Measurements from ENCODE around the gene GMDS.

GMDS gene

GRCh38 chr6:2193931-2194330 is 51.5 kb downstream of the GMDS start:
- TF ChIP-seq, protein P1, sequence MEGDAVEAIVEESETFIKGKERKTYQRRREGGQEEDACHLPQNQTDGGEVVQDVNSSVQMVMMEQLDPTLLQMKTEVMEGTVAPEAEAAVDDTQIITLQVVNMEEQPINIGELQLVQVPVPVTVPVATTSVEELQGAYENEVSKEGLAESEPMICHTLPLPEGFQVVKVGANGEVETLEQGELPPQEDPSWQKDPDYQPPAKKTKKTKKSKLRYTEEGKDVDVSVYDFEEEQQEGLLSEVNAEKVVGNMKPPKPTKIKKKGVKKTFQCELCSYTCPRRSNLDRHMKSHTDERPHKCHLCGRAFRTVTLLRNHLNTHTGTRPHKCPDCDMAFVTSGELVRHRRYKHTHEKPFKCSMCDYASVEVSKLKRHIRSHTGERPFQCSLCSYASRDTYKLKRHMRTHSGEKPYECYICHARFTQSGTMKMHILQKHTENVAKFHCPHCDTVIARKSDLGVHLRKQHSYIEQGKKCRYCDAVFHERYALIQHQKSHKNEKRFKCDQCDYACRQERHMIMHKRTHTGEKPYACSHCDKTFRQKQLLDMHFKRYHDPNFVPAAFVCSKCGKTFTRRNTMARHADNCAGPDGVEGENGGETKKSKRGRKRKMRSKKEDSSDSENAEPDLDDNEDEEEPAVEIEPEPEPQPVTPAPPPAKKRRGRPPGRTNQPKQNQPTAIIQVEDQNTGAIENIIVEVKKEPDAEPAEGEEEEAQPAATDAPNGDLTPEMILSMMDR (IDR thresholded peaks at IDR 0.05; ENCODE audit: borderline replicate concordance, control extremely low read depth, extremely low read depth, insufficient read depth, missing control alignments): no peak
- no peak for DNase-seq (ENCODE audit: low spot score)
- in situ Hi-C loops (cut with MboI; ENCODE audit: low sequenced_read_pairs, unreplicated experiment): loop anchor here (25.0 kb wide), 1 partner anchor 582 kb away; the partner anchor contains the start of gene FOXC1

- TF ChIP-seq, protein P1 (IDR thresholded peaks at IDR 0.05; ENCODE audit: borderline replicate concordance, control extremely low read depth, extremely low read depth, insufficient read depth, missing control alignments): no peak
- in situ Hi-C loops (cut with MboI; ENCODE audit: low sequenced_read_pairs, unreplicated experiment): loop anchor here (25.0 kb wide), 1 partner anchor 581 kb away; the partner anchor contains the start of gene FOXC1
- DNase-seq (ENCODE audit: low spot score): no peak
These were observed 52.4 kb downstream of the GMDS start for GRCh38 chr6:2192976-2193375.

GRCh38 chr6:2191390-2191740 is 54.0 kb downstream of the GMDS start:
- DNase-seq (ENCODE audit: low spot score): no peak
- TF ChIP-seq, protein P1 (IDR thresholded peaks at IDR 0.05; ENCODE audit: borderline replicate concordance, control extremely low read depth, extremely low read depth, insufficient read depth, missing control alignments): no peak
- in situ Hi-C loops (cut with MboI; ENCODE audit: low sequenced_read_pairs, unreplicated experiment): loop anchor here (25.0 kb wide), 1 partner anchor 579 kb away; the partner anchor contains the start of gene FOXC1

- TF ChIP-seq, protein P1 (IDR thresholded peaks at IDR 0.05; ENCODE audit: borderline replicate concordance, control extremely low read depth, extremely low read depth, insufficient read depth, missing control alignments): no peak
- DNase-seq (ENCODE audit: low spot score): no peak
- in situ Hi-C loops (cut with MboI; ENCODE audit: low sequenced_read_pairs, unreplicated experiment): loop anchor here (25.0 kb wide), 1 partner anchor 579 kb away; the partner anchor contains the start of gene FOXC1
These were observed 54.6 kb downstream of the GMDS start for GRCh38 chr6:2190661-2191389.

DNA sequence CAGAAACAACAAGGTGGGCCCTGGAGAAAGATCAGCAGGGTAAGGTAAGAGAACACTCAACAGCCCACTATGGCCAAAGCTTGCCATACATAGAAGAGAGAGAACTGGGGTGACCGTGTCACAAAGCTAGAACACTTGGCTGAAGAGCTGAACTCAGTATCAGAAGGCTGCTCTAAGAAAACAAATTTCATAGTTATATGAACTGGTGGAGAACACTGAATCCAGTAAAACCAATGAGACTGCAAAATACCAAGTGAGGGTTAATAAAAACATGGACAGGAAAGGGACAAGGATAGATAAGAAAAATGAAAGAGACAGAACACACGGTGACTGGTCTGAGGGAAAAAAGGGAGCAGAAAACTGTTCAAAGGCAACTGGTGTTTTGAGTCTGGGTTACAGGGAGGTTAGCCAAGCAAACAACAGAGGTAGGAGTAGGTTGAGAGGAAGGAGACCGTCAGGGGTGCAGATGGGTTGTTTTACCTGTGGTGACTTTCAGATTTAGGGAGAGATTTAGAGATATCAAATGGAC is 56.5 kb downstream of the GMDS start:
- in situ Hi-C loops (cut with MboI; ENCODE audit: low sequenced_read_pairs, unreplicated experiment): loop anchor here (25.0 kb wide), 1 partner anchor 577 kb away; the partner anchor contains the start of gene FOXC1
- no peak for DNase-seq (ENCODE audit: low spot score)
- TF ChIP-seq, protein P1 (IDR thresholded peaks at IDR 0.05; ENCODE audit: borderline replicate concordance, control extremely low read depth, extremely low read depth, insufficient read depth, missing control alignments): no peak

DNA sequence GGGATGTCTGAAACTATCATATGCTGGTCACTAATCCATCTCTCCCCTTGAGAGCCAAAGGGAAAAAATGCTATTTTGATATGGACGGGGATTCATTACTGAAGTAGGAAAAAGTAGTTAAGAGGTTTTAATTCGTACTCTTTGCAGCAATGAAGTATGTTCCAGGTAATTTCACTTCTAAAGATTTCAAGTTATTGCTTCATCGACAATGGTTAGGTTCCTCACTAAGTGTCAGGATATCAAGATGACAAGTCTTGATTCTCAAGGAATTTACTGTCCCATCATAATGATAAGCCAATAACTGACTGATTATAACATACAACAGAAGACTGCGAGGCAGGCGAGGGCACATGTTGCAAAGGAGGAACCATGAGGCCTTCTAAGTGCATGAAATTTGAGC is 57.0 kb downstream of the GMDS start:
- in situ Hi-C loops (cut with MboI; ENCODE audit: low sequenced_read_pairs, unreplicated experiment): loop anchor here (25.0 kb wide), 1 partner anchor 576 kb away; the partner anchor contains the start of gene FOXC1
- DNase-seq (ENCODE audit: low spot score): no peak
- TF ChIP-seq, protein P1 (IDR thresholded peaks at IDR 0.05; ENCODE audit: borderline replicate concordance, control extremely low read depth, extremely low read depth, insufficient read depth, missing control alignments): no peak

Data from GM13976 (cell line).